HL-60 (cell line): ENCODE measurements around the gene ADH1C.

Experiments
- GABPA ChIP-seq: IDR thresholded peaks from 2 replicates; pipeline ENCODE4 v1.6.1; 2012; ENCODE audit warnings: low read depth
- POLR2AphosphoS5 ChIP-seq: IDR thresholded peaks from 2 replicates; pipeline ENCODE4 v1.6.1; 2012; ENCODE audit warnings: low read depth
- REST ChIP-seq: IDR thresholded peaks from 2 replicates; pipeline ENCODE4 v1.6.1; 2012; ENCODE audit warnings: low read depth; ENCODE audit not compliant: insufficient replicate concordance
- SPI1 ChIP-seq: IDR thresholded peaks from 2 replicates; pipeline ENCODE4 v1.6.1; 2012; ENCODE audit warnings: low read depth, mild to moderate bottlenecking, borderline replicate concordance
- TF ChIP-seq, protein P1 (sequence below): IDR thresholded peaks from one replicate; pipeline ENCODE4 v1.5.1; 2011; ENCODE audit warnings: low read length, control low read depth, inconsistent platforms; ENCODE audit not compliant: insufficient read depth

DNA sequence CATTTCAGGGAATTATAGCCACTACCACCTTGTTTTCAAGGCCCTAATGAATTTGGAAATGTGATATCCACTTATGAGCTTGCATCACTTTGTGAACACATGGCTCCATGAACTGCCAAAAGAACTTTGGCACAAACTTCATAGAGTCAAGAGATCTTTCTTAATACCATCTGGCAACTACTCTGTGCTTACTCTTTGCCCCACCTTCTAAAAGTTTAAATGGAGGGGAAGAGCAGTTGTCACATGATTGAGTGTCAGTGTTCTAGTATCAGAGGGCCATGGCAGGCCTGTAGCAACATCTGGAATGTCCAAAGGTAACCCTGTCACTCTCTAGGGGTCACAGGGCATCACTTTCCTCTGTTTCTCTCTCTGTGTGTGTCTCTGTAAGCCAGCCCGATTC lies 28.8 kb downstream of the ADH1C start:
- TF ChIP-seq, protein P1, sequence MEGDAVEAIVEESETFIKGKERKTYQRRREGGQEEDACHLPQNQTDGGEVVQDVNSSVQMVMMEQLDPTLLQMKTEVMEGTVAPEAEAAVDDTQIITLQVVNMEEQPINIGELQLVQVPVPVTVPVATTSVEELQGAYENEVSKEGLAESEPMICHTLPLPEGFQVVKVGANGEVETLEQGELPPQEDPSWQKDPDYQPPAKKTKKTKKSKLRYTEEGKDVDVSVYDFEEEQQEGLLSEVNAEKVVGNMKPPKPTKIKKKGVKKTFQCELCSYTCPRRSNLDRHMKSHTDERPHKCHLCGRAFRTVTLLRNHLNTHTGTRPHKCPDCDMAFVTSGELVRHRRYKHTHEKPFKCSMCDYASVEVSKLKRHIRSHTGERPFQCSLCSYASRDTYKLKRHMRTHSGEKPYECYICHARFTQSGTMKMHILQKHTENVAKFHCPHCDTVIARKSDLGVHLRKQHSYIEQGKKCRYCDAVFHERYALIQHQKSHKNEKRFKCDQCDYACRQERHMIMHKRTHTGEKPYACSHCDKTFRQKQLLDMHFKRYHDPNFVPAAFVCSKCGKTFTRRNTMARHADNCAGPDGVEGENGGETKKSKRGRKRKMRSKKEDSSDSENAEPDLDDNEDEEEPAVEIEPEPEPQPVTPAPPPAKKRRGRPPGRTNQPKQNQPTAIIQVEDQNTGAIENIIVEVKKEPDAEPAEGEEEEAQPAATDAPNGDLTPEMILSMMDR, result no peak
- TF ChIP-seq REST, result no peak
- TF ChIP-seq GABPA, result no peak
- no peak for TF ChIP-seq POLR2AphosphoS5
- TF ChIP-seq SPI1, result no peak
